Testis (tissue), 2 donors: ENCODE data around the gene C9orf50.

Source experiments
- CTCF ChIP-seq, 3 experiments: fragments of 450-650 bp in 2 of 3; fragments of 200-600 bp in 1 of 3; sonication (generic) in 1 of 3; IDR thresholded peaks; one replicate each; pipeline ENCODE4 v1.5.1; 2016 to 2019; ENCODE audit warnings: antibody characterized with exemption in 3 of 3, mild to moderate bottlenecking in 2 of 3, moderate library complexity in 1 of 3
- POLR2A ChIP-seq: fragments of 450-650 bp; IDR thresholded peaks from one replicate; pipeline ENCODE4 v1.6.1; 2017; ENCODE audit warnings: antibody characterized with exemption, mild to moderate bottlenecking, moderate library complexity

GRCh38 chr9:129624168-129624759 lies 3.4 kb upstream of the C9orf50 start:
- peak; percentile 53 to 72 (median 58) for TF ChIP-seq CTCF (IDR thresholded peaks at IDR 0.05)
- TF ChIP-seq POLR2A = no peak
